Nephron (organoid): ENCODE results near the gene MAG.

Source experiments
- H3K27ac Mint-ChIP-seq, 3 experiments: 2 replicates each; pipeline ENCODE4 v1.8.0; 2020; ENCODE audit warnings: mixed read lengths in 3 of 3, mild to moderate bottlenecking in 2 of 3, moderate library complexity in 1 of 3
- H3K27me3 Mint-ChIP-seq: 2 replicates; pipeline ENCODE4 v1.8.0; 2021; ENCODE audit warnings: low read depth, mild to moderate bottlenecking, moderate library complexity, mixed read lengths
- H3K36me3 Mint-ChIP-seq: 2 replicates; pipeline ENCODE4 v1.8.0; 2020; ENCODE audit warnings: low read depth, mixed read lengths
- H3K4me1 Mint-ChIP-seq: 2 replicates; pipeline ENCODE4 v1.8.0; 2020; ENCODE audit warnings: mixed read lengths
- H3K4me3 Mint-ChIP-seq, 3 experiments: 2 replicates each; pipeline ENCODE4 v1.8.0; 2020; ENCODE audit warnings: mild to moderate bottlenecking in 3 of 3, mixed read lengths in 3 of 3, moderate library complexity in 2 of 3
- H3K9me3 Mint-ChIP-seq: 2 replicates; pipeline ENCODE4 v1.8.0; 2020; ENCODE audit warnings: mixed read lengths
- CTCF ChIP-seq, 3 experiments: fragments of 200-600 bp; sonication (generic); IDR thresholded peaks; one replicate each; pipeline ENCODE4 v1.5.0; 2021; ENCODE audit warnings: antibody characterized with exemption in 3 of 3; ENCODE audit not compliant: unreplicated experiment in 3 of 3

Gene MAG

GRCh38 chr19:35294859-35295791 is 3.2 kb downstream of the MAG start:
- H3K27me3 Mint-ChIP-seq = peaks cover 21% of the 10 kb centered on the region
- no peak overlapping the region for H3K27ac Mint-ChIP-seq
- no peaks in the 10 kb centered on the region for H3K9me3 Mint-ChIP-seq
- TF ChIP-seq CTCF (IDR thresholded peaks at IDR 0.05; ENCODE audit: unreplicated experiment in 3 of 3) = no peak
- H3K4me3 Mint-ChIP-seq = no peak overlapping the region
- no peaks in the 10 kb centered on the region for H3K36me3 Mint-ChIP-seq
- peaks cover 10% of the 10 kb centered on the region for H3K4me1 Mint-ChIP-seq

- Mint-ChIP-seq H3K4me3 (no peak overlapping the region), H3K27ac (no peak overlapping the region), H3K4me1 (peaks cover 10% of the 10 kb centered on the region), H3K27me3 (peaks cover 17% of the 10 kb centered on the region), H3K36me3 (no peaks in the 10 kb centered on the region), H3K9me3 (no peaks in the 10 kb centered on the region)
- no peak for TF ChIP-seq CTCF (IDR thresholded peaks at IDR 0.05; ENCODE audit: unreplicated experiment in 3 of 3)
Observed at GRCh38 chr19:35295792-35296462, 4.0 kb downstream of the MAG start.

- no peak overlapping the region for H3K27ac Mint-ChIP-seq
- H3K4me3 Mint-ChIP-seq = no peak overlapping the region
- H3K36me3 Mint-ChIP-seq = no peaks in the 10 kb centered on the region
- H3K9me3 Mint-ChIP-seq = no peaks in the 10 kb centered on the region
- H3K4me1 Mint-ChIP-seq = peaks cover 10% of the 10 kb centered on the region
- H3K27me3 Mint-ChIP-seq = peaks cover 10% of the 10 kb centered on the region
- TF ChIP-seq CTCF (IDR thresholded peaks at IDR 0.05; ENCODE audit: unreplicated experiment in 3 of 3) = no peak
Observed at GRCh38 chr19:35296644-35297514, 4.9 kb downstream of the MAG start.

DNA sequence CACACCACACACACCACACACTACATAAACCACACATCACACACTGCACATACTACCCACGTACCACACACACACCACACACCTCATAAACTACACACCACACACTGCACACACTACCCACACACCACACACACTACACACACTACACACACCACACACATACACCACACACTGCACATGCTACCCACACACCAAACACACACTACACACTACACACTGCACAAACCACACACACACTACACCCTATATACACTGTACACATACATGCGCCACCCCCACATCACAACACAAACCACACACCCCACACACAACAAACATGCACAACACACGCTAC is 5.5 kb downstream of the MAG start:
- no peak overlapping the region for H3K27ac Mint-ChIP-seq
- peaks cover 10% of the 10 kb centered on the region for H3K4me1 Mint-ChIP-seq
- no peak for TF ChIP-seq CTCF (IDR thresholded peaks at IDR 0.05; ENCODE audit: unreplicated experiment in 3 of 3)
- no peaks in the 10 kb centered on the region for H3K9me3 Mint-ChIP-seq
- H3K36me3 Mint-ChIP-seq = no peaks in the 10 kb centered on the region
- peaks cover 6% of the 10 kb centered on the region for H3K27me3 Mint-ChIP-seq
- H3K4me3 Mint-ChIP-seq = no peak overlapping the region

- H3K4me3 Mint-ChIP-seq = no peak overlapping the region
Observed at GRCh38 chr19:35297922-35298321, 6.0 kb downstream of the MAG start.

More at GRCh38 chr19:35297922-35298321, 6.0 kb downstream of the MAG start:
- Mint-ChIP-seq H3K36me3 (no peaks in the 10 kb centered on the region), H3K27ac (no peak overlapping the region), H3K27me3 (peaks cover 3% of the 10 kb centered on the region), H3K4me1 (peaks cover 6% of the 10 kb centered on the region), H3K9me3 (no peaks in the 10 kb centered on the region)
- TF ChIP-seq CTCF (IDR thresholded peaks at IDR 0.05; ENCODE audit: unreplicated experiment in 3 of 3) = no peak
